GM12878 (cell line): Measurements from ENCODE around the gene FAM187B.

Experiments used
- ATF3 ChIP-seq: IDR thresholded peaks from 2 replicates; pipeline ENCODE4 v1.6.1; 2011; ENCODE audit warnings: low read depth, mild to moderate bottlenecking, low read length, moderate library complexity, borderline replicate concordance; ENCODE audit errors: extremely low read depth
- CTCF ChIP-seq, 3 experiments: IDR thresholded peaks in 2 of 3; conservative IDR thresholded peaks in 1 of 3; 2 replicates each; pipeline ENCODE4 v1.5.1; 2011; ENCODE audit warnings: low read depth in 3 of 3, low read length in 3 of 3, mild to moderate bottlenecking in 3 of 3, control low read depth in 2 of 3, moderate library complexity in 2 of 3, inconsistent platforms in 1 of 3, mixed read lengths in 1 of 3; ENCODE audit not compliant: control insufficient read depth in 2 of 3, insufficient read depth in 1 of 3; ENCODE audit errors: extremely low read depth in 1 of 3
- HDGF ChIP-seq: fragments of 450-650 bp; IDR thresholded peaks from 2 replicates; pipeline ENCODE4 v1.6.1; 2016; ENCODE audit warnings: antibody characterized with exemption
- IKZF1 ChIP-seq: fragments of 450-650 bp; conservative IDR thresholded peaks from 2 replicates; pipeline ENCODE4 v1.6.1; 2017; ENCODE audit warnings: antibody characterized with exemption, mild to moderate bottlenecking
- KDM1A ChIP-seq: fragments of 200-600 bp; sonication (generic); IDR thresholded peaks from 2 replicates; pipeline ENCODE4 v1.6.1; 2016; ENCODE audit warnings: borderline replicate concordance
- POLR2AphosphoS5 ChIP-seq: IDR thresholded peaks from 2 replicates; pipeline ENCODE4 v1.6.1; 2011; ENCODE audit warnings: mild to moderate bottlenecking, low read length, inconsistent platforms
- RAD21 ChIP-seq: IDR thresholded peaks from 2 replicates; pipeline ENCODE4 v1.6.1; 2011; ENCODE audit warnings: mild to moderate bottlenecking, low read depth, low read length, moderate library complexity; ENCODE audit not compliant: insufficient read depth
- TCF7 ChIP-seq: IDR thresholded peaks from 2 replicates; pipeline ENCODE4 v1.6.1; 2014; ENCODE audit warnings: antibody characterized with exemption, borderline replicate concordance
- ZNF217 ChIP-seq: fragments of 450-650 bp; IDR thresholded peaks from 2 replicates; pipeline ENCODE4 v1.6.1; 2017; ENCODE audit warnings: antibody characterized with exemption, mild to moderate bottlenecking
- ZNF274 ChIP-seq: IDR thresholded peaks from one replicate; pipeline ENCODE4 v1.8.0; 2011; ENCODE audit not compliant: insufficient read length, insufficient read depth
- ZNF622 ChIP-seq: fragments of 450-650 bp; IDR thresholded peaks from 2 replicates; pipeline ENCODE4 v1.6.1; 2017; ENCODE audit warnings: mild to moderate bottlenecking, inconsistent platforms
- ZSCAN29 ChIP-seq: fragments of 450-650 bp; IDR thresholded peaks from 2 replicates; pipeline ENCODE4 v1.6.1; 2017; ENCODE audit warnings: mild to moderate bottlenecking, moderate library complexity
- TF ChIP-seq, protein P1 (sequence below): fragments of 450-650 bp; IDR thresholded peaks from 2 replicates; pipeline ENCODE4 v1.6.1; 2016; ENCODE audit warnings: mild to moderate bottlenecking, moderate library complexity, borderline replicate concordance

DNA sequence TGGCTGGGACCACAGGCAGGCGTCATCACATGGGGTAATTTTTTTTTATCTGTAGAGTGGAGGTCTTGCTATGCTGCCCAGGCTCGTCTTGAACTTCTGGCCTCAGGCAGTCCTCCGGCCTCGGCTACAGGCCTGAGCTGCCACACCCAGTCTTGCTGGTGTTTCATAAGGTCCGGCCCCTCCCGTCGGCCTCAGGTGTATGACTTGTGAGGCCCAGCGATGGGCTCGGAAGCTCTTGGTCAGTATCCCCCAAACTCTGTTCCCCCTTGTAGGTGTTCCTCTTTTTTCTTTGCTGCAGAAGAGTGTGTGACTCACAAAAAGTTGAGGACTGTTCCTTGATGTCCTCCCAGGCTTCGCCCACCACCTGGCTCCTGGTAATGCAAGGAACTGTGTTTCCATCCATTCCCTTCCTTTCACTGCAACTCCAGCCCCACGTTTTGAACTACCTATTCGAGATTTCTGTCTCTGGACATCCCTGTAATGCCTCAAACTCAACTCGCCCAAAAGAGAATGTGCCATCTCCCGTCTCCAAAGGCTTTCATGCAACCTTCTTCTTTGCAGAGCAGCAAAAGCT, 45.2 kb upstream of the FAM187B start:
- TF ChIP-seq CTCF (IDR thresholded peaks at IDR 0.05 in 2 of 3, conservative IDR thresholded peaks at IDR 0.05 in 1 of 3; ENCODE audit: control insufficient read depth in 2 of 3, extremely low read depth in 1 of 3, insufficient read depth in 1 of 3, low read depth in 3 of 3, low read length in 3 of 3) (no peak), RAD21 (no peak), ZNF217 (no peak), KDM1A (no peak), TCF7 (no peak), HDGF (no peak), ATF3 (no peak), IKZF1 (no peak), POLR2AphosphoS5 (no peak), ZSCAN29 (no peak), ZNF274 (no peak), ZNF622 (no peak)
- TF ChIP-seq, protein P1, sequence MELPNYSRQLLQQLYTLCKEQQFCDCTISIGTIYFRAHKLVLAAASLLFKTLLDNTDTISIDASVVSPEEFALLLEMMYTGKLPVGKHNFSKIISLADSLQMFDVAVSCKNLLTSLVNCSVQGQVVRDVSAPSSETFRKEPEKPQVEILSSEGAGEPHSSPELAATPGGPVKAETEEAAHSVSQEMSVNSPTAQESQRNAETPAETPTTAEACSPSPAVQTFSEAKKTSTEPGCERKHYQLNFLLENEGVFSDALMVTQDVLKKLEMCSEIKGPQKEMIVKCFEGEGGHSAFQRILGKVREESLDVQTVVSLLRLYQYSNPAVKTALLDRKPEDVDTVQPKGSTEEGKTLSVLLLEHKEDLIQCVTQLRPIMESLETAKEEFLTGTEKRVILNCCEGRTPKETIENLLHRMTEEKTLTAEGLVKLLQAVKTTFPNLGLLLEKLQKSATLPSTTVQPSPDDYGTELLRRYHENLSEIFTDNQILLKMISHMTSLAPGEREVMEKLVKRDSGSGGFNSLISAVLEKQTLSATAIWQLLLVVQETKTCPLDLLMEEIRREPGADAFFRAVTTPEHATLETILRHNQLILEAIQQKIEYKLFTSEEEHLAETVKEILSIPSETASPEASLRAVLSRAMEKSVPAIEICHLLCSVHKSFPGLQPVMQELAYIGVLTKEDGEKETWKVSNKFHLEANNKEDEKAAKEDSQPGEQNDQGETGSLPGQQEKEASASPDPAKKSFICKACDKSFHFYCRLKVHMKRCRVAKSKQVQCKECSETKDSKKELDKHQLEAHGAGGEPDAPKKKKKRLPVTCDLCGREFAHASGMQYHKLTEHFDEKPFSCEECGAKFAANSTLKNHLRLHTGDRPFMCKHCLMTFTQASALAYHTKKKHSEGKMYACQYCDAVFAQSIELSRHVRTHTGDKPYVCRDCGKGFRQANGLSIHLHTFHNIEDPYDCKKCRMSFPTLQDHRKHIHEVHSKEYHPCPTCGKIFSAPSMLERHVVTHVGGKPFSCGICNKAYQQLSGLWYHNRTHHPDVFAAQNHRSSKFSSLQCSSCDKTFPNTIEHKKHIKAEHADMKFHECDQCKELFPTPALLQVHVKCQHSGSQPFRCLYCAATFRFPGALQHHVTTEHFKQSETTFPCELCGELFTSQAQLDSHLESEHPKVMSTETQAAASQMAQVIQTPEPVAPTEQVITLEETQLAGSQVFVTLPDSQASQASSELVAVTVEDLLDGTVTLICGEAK: no peak
